ENCODE results near the gene PHACTR2.

PHACTR2 gene

DNA sequence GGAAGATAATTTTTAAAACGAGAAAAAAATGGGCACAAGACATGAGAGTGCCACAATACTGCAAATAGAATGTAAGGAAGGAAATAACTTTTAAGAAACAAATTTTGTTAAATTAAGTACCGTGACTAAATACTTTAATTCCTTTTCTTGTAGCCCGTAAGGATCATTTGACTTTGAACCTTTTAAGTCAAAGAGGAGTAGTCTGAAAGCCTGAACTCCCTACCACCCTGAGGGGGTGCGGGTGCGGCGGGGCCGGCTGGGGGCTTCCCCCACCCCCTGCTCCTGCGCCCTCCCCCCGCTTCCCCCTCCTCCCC is 231 bp upstream of the PHACTR2 start:
- H3K27ac ChIP-seq = no peak overlapping the region
- TF ChIP-seq, protein P1, sequence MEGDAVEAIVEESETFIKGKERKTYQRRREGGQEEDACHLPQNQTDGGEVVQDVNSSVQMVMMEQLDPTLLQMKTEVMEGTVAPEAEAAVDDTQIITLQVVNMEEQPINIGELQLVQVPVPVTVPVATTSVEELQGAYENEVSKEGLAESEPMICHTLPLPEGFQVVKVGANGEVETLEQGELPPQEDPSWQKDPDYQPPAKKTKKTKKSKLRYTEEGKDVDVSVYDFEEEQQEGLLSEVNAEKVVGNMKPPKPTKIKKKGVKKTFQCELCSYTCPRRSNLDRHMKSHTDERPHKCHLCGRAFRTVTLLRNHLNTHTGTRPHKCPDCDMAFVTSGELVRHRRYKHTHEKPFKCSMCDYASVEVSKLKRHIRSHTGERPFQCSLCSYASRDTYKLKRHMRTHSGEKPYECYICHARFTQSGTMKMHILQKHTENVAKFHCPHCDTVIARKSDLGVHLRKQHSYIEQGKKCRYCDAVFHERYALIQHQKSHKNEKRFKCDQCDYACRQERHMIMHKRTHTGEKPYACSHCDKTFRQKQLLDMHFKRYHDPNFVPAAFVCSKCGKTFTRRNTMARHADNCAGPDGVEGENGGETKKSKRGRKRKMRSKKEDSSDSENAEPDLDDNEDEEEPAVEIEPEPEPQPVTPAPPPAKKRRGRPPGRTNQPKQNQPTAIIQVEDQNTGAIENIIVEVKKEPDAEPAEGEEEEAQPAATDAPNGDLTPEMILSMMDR (IDR thresholded peaks at IDR 0.05) = no peak
- TF ChIP-seq ZFX (IDR thresholded peaks at IDR 0.05; ENCODE audit: borderline replicate concordance) = no peak

- no peak for TF ChIP-seq ZFX (IDR thresholded peaks at IDR 0.05; ENCODE audit: borderline replicate concordance)
- TF ChIP-seq, protein P1 (IDR thresholded peaks at IDR 0.05) = no peak
- H3K27ac ChIP-seq = no peak overlapping the region
Measured at GRCh38 chr6:143679041-143679440, 1.3 kb downstream of the PHACTR2 start.

- H3K27ac ChIP-seq = no peak overlapping the region
- TF ChIP-seq, protein P1 (IDR thresholded peaks at IDR 0.05) = no peak
- TF ChIP-seq ZFX (IDR thresholded peaks at IDR 0.05; ENCODE audit: borderline replicate concordance) = no peak
Measured at GRCh38 chr6:143680141-143680540, 2.4 kb downstream of the PHACTR2 start.

DNA sequence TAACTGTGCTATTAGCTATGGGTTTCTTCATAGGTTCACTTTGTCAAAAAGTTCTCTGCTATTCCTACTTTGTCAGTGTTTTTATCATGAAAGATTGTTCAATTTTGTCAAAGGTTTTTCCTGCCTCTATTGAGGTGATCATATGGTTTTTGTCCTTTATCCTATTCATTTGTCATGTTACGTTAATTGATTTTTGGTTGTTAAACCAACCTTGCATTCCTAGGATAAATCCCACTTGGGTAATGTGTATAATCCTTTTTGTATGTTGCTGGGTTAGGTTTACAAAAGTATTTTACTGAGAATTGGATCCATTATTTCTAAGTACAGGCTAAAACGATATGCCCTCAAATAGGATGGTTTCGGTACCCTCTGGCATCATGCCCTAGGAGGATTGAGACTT is 5.0 kb downstream of the PHACTR2 start:
- H3K27ac ChIP-seq = no peak overlapping the region
- TF ChIP-seq ZFX (IDR thresholded peaks at IDR 0.05; ENCODE audit: borderline replicate concordance) = no peak
- TF ChIP-seq, protein P1 (IDR thresholded peaks at IDR 0.05) = no peak

DNA sequence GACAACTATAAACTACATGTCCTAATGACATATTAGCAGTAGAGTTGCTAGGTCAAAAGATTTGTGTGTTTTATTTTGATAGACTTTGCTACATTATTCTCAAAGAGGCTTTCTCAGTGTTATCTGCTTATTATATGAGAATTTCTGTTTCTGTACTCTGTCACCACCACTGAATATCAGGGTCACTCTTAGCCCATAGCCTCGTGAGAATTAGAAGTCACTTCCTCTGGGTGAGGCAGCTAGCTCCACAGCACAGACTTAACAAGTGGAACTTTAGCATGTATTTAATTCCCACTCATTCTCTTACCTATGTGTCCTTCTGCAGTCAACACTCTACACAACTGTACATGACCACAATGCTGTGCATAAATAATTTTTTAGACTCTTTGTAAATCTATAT is 6.7 kb downstream of the PHACTR2 start:
- no peak overlapping the region for H3K27ac ChIP-seq
- no peak for TF ChIP-seq ZFX (IDR thresholded peaks at IDR 0.05; ENCODE audit: borderline replicate concordance)
- TF ChIP-seq, protein P1 (IDR thresholded peaks at IDR 0.05) = no peak

GRCh38 chr6:143685653-143686052 is 7.9 kb downstream of the PHACTR2 start:
- TF ChIP-seq, protein P1 (IDR thresholded peaks at IDR 0.05) = no peak
- no peak for TF ChIP-seq ZFX (IDR thresholded peaks at IDR 0.05; ENCODE audit: borderline replicate concordance)
- H3K27ac ChIP-seq = no peak overlapping the region

GRCh38 chr6:143687591-143687990 is 9.8 kb downstream of the PHACTR2 start:
- TF ChIP-seq ZFX (IDR thresholded peaks at IDR 0.05; ENCODE audit: borderline replicate concordance) = no peak
- TF ChIP-seq, protein P1 (IDR thresholded peaks at IDR 0.05) = no peak
- H3K27ac ChIP-seq = no peak overlapping the region

Measured in 22Rv1 (cell line).